DOHH2 (cell line): Measurements from ENCODE around the gene PRRG4.

Experiments used
- CTCF ChIP-seq: fragments of 200-600 bp; sonication (generic); IDR thresholded peaks from one replicate; pipeline ENCODE4 v1.5.1; 2014; ENCODE audit warnings: antibody characterized with exemption, mild to moderate bottlenecking, low read depth, low read length; ENCODE audit not compliant: poor library complexity, severe bottlenecking
- EZH2phosphoT487 ChIP-seq: fragments of 200-600 bp; sonication (generic); IDR thresholded peaks from 2 replicates; pipeline ENCODE4 v1.6.1; 2017; ENCODE audit warnings: borderline replicate concordance, mild to moderate bottlenecking, antibody characterized with exemption, low read length, moderate library complexity, mixed read lengths

GRCh38 chr11:32840587-32840986 lies 10.9 kb downstream of the PRRG4 start:
- no peak for TF ChIP-seq CTCF
- TF ChIP-seq EZH2phosphoT487: no peak
